ENCODE data around the gene BST2.
"Not testable (repeated sequence)": the region's sequence is repeated elsewhere in the genome, so short reads cannot be mapped to it uniquely, and the experiment has no call there.

Gene BST2

DNA sequence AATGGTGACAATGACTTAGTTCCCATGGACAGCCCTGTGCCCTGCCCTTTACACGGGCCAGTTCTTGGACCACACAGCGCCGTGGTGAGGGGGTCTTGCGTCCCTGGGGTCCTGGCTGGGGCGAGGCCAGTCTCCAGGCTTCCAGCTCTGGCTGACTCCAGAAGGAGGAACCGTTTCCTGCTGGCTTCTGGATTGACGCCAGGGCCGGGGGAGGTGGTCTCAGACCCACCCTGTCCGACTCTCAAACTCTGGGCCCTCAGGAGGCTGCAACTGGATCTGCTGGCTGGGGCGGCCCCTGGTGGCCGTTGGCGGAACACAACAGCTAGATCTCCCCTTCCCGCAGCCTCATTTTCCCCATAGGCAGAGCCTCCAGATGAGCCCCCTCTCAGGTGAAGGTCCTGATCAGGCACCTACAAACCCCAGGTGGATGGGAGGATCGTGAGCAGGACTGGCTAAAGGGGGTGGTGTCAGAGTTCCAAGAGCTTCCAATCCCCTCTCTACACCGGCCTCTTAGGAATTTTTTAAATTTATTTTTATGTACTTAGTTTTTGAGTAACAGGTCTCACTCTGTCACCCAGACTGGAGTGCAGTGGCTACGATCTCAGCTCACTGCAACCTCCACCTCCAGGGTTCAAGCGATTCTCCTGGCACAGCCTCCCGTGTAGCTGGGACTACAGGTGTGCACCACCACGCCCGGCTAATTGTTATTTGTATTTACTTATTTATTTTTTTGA, 19.4 kb downstream of the BST2 start:
- no peak for DNase-seq

DNA sequence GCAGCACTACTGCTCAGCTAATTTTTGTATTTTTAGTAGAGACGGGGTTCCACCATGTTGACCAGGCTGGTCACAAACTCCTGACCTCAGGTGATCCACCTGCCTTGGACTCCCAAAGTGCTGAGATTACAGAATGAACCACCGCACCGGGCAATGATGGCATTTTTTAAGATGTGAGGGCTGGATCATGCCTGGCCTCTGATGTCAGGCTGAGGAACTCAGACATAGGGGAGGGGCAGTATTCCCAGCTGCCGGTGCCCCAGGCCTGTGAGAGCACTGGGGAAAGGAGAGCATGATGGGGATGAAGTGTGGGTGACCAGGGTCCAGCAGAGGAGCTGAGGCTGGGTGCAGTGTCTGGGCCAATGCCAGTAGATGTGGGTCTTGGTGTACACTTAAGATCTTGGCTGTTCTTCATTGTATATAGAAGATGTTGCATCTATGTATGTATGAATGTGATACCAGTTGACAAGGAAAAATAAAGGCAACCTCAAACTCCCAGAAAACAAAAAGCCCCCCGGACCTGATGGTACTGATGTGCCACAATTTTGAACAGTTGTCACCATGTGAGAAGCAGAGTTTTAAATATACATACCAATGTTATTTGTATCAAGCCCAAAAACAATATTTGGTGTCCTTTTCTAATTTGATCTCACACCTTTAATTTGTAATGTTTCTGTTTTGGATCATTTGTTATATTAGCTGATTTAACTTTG, 24.8 kb downstream of the BST2 start:
- no peak for DNase-seq

DNA sequence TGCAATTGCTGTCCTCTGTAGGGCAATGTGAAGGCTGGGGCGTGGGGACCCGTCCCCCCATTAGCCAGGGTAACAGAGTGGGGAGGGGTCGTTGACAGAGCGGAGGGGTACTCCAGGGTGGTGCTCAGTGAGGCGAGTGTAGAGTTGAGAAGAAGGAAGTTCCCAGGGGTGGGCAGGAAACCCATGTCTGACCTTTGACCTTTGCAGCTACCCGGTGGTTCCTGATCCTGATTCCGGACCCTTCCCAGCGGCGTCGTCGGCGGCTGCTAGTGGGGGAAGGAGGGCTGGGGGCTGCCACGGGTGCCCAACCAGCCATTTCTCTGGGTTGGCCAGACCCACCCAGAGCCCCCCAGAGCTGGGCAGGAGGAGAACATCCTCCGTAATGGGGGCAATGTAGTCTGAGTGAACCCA, 26.2 kb downstream of the BST2 start:
- no peak for DNase-seq

DNA sequence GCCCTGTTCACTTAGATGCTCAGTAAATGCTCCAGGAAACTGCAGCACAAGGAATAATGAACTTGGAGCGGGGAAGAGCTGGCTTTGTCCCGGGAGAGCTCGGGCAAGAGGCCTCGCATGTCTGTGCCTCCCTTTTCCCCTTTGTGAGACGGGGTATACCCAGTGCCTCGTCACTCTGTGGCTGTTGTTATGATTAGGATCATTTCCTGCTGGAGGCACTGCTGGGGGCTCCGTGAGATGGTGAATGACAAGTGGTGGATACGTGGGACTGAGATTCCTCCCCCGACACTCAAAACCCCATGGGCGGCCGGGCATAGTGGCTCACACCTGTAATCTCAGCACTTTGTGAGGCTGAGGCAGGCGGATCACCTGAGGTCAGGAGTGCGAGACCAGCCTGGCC, 27.2 kb downstream of the BST2 start:
- no peak for DNase-seq

DNA sequence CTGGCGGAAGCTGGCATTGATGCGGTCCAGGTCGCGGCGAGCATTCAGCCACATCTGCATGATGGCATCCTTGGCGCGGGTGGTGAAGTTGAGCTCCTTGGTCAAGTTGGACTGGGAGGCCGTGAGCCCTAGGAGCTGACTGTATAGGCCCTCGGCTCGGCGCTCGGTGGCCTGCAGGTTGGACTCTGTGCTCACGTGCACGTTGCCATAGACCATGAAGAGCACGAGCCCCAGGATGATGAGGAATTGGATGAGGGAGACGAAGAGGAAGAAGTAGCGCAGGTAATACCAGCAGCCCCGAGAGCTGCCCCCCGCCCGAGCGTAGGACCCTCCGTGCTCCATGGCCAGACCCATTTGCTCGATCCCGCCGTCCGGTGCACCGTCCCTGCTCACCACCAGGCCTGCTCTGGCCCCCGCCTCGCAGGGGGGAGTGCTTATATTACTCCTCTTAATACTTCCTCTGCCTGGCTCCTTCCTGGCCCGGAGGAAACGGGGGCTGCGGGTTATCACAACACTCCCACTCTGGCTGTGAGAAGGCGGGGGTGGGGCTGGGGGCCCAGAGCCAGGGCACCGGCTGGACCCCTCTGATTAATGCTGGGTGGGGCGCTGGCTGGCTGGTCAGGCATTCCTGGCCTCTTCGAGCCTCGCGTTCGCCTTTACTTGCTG, 28.4 kb downstream of the BST2 start, which contains the start of gene PLVAP:
Gene PLVAP, minus strand, starts transcription at position 408 of the 666 bp plus-strand sequence. Its CDS starts 54 bp downstream, at position 354.
- DNase-seq: no peak

DNA sequence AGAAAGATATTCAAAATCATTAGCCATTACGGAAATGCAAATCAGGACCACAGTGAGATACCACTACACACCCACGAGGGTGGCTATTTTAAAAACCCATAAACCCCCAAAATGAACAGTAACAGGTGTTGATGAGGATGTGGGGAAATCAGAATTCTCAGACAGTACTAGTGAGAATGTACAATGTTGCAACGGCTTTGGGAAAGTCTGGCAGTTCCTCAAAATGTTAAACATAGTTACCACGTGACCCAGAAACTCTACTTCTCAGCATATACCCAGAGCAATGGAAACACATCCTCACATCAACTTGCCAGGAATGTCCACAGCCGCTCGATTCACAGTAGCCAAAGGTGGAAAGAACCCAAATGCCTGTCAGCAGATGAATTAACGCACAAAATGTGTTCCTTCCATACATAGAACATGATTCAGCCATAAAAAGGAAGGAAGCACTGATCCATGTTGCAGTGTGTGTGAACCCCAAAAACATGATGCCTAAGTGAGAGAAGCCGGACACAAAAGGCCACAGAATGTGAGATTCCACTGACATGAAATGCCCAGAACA, 35.3 kb downstream of the BST2 start:
- DNase-seq: no peak

DNA sequence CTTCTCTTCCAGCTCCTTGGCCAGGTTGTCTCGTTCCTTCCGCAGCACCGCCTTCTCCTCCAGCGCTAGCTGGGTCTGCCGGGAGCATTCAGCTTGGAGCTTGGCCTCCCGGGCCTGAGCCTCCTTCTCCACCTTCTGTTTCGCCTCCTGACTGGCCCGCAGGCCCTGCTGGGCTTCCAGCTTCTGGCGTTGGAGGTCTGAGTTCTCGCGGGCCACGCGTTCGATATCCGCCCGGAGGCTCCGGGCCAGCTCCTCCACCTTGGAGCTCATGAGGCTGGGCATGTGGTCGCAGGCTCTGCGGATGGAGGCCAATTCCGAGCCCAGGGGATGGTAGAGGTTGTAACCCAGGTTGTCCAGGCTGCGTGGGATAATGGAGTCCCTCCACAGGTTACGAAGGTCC, 40.1 kb downstream of the BST2 start:
- DNase-seq: no peak

DNA sequence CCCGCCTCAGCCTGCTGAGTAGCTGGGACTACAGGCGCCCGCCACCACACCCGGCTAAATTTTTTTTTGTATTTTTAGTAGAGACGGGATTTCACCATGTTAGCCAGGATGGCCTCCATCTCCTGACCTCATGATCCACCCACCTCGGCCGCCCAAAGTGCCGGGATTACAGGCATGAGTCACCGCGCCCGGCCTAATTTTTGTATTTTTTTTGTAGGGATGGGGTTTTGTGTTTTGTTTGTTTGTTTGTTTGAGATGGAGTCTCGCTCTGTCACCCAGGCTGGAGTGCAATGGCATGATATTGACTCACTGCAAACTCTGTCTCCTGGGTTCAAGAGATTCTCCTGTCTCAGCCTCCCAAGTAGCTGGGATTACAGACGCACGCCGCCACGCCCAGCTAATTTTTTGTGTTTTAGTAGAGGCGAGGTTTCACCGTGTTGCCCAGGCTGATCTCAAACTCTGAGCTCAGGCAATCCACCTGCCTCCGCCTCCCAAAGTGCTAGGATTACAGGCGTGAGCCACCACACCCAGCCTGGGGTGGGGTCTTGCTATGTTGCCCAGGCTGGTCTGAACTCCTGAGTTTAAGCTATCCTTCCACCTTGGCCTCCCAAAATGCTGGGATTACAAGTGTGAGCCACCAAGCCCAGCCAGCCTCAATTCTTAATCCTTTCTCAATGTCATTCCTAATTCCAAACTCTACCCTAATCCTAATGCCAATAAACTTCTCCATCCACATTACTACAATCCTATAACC, 41.4 kb downstream of the BST2 start:
- DNase-seq: not testable (repeated sequence)

DNA sequence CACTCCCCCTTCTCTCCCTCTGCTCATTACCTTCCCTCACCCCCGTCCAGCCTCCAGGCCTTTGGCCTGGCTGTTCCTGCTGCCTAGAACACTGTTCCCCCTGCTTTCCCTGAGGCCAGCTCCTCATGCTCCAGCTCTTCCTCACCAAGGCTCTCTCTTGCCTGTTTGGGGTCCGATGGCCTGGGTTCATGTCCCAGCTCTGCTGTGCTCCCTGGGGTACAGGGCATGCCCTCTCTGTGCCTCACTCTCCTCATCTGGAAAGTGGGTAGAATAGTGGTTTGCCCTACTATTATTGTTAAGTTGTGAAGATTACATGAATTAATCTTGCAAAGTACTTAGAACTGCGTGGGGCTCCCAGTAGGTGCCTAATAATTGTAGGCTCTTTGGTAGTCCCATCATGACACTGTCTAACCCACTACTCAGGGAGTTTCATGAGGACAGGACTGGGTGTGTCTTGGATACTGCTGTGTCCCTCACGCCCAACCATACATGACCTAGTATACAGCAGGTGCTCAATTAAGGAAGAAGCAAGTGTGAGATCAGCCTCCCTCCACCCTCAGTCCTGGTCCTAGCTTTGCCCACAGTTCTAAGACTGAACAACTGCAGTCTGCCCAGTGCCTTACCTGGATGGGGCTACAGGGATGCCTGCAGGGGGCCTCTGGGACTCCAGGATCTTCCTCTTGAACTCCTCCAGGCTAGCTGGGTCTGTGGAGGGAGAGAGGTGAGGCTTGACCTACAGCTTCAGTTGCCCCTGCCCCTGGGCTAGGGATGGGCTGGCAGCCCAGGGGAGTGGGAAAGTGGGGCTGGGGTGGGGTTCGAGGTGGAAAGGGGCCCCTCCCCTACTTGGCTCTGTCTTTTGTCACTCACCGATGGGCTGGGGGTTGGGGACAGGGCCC, 45.3 kb downstream of the BST2 start:
- DNase-seq: no peak

DNA sequence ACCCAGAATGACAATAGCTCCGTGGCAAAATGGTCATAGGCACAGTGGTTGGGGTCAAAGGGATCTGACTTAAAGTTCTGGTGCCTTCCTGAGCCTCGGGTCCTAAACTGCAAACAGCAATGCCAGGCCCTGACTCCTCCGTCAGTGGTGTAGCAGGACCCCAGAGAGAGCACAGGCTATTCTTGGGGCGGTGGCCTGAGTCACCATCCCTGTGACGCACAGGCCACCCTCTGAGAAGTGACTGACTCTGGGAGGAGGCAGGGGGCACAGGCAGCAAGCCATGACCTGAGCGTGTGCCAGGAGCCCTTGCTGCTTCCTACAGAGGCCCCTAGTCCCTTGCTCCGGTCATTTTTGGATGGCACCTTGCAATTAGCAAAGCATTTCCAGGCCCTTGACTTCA, 47.0 kb downstream of the BST2 start:
- DNase-seq: no peak

DNA sequence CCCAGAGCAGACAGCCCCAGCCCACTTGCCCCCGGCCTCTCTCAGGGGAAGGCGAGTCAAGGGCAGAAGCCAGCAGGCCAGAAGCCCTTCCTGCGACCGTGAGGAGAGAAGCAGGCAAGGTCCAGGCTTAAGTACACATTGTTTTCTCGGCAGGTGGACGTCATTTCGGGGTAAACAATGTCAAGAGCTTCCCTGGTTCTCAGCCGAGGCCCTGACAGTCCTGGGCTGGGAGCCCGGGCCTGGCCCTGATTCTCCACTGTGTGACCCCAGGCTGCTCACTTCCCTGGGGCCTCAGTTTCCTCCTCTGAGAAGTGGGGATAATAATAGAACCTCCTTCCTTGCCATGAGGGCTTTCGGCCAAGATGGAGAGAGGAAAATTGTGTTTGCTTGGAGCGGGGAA, 47.7 kb downstream of the BST2 start:
- no peak for DNase-seq

DNA sequence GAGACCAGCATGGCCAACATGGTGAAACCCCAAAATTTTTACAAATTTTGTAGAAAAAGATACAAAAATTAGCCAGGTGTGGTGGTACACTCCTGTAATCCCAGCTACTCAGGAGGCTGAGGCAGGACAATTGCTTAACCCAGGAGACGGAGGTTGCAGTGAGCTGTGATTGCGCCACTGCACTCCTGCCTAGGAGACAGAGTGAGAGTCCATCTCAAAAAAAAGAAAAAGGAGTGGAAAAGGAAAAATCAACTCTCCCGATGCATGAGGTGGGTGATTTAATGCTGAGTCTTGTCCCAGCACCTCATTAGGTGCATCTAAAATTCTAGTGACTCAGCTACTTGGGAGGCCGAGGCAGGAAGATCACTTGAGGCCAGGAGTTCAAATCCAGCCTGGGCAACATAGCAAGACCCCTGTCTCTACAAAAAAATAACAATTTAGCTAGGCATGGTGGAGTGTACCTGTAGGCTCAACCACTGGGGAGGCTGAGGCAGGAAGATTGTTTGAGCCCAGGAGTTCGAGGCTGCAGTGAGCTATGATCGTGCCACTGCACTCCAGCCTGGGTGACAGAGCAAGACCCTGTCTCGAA, 48.3 kb downstream of the BST2 start:
- DNase-seq: no peak

DNA sequence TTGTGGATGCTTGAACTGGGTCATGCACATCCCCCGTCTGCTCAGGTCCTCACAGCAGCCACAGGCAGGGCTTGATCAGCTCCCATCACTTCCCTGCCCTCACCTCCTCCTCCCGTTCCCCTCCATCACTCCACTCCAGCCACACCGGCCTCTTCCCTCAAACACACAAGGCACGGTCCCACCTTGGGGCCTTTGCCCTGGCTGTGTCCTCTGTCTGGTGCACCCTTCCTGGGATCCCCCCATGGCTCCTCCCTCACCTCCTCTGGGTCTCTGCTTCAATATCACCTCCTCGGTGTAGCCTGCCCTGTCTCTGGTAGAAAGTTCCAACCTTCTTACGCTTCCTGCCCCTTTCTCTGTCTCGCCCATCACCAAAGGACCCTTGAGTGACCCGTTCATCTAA, 52.0 kb downstream of the BST2 start:
- no peak for DNase-seq

Measured in DMS79 (cell line).